Loucy (cell line): ENCODE results near the gene PPP1R13B.

ENCODE experiments used
- H2AFZ ChIP-seq: fragments of 200-600 bp; sonication (generic); 2 replicates; pipeline ENCODE4 v1.6.0; 2016; ENCODE audit warnings: antibody characterized with exemption, mild to moderate bottlenecking, low read length, moderate library complexity
- H3F3A ChIP-seq: fragments of 200-600 bp; 2 replicates; pipeline ENCODE4 v1.6.0; 2016; ENCODE audit warnings: antibody characterized with exemption, low read depth, mild to moderate bottlenecking
- H3K27me3 ChIP-seq: fragments of 200-600 bp; sonication (generic); 2 replicates; pipeline ENCODE4 v1.6.1; 2014; ENCODE audit warnings: low read length, mild to moderate bottlenecking; ENCODE audit not compliant: insufficient read depth, poor library complexity, severe bottlenecking
- H3K36me3 ChIP-seq: fragments of 200-600 bp; sonication (generic); 2 replicates; pipeline ENCODE4 v1.6.1; 2016; ENCODE audit warnings: low read length; ENCODE audit not compliant: insufficient read depth
- H3K4me1 ChIP-seq: fragments of 200-600 bp; sonication (generic); 2 replicates; pipeline ENCODE4 v1.5.1; 2014; ENCODE audit warnings: low read length, mild to moderate bottlenecking; ENCODE audit not compliant: insufficient read depth, poor library complexity, severe bottlenecking
- H3K4me2 ChIP-seq: fragments of 200-600 bp; sonication (generic); 2 replicates; pipeline ENCODE4 v1.6.0; 2014; ENCODE audit warnings: antibody characterized with exemption, low read length, low read depth, mild to moderate bottlenecking; ENCODE audit not compliant: poor library complexity, severe bottlenecking
- H3K4me3 ChIP-seq: fragments of 200-600 bp; sonication (generic); 2 replicates; pipeline ENCODE4 v1.5.1; 2014; ENCODE audit warnings: low read length, mild to moderate bottlenecking, mixed read lengths; ENCODE audit not compliant: poor library complexity, severe bottlenecking
- H3K79me2 ChIP-seq: fragments of 200-600 bp; sonication (generic); 2 replicates; pipeline ENCODE4 v1.6.1; 2014; ENCODE audit warnings: low read length; ENCODE audit not compliant: insufficient read depth
- H3K9ac ChIP-seq: fragments of 200-600 bp; sonication (generic); 2 replicates; pipeline ENCODE4 v1.6.0; 2014; ENCODE audit warnings: mild to moderate bottlenecking, low read depth, low read length, moderate library complexity; ENCODE audit not compliant: poor library complexity, severe bottlenecking
- H3K9me2 ChIP-seq: fragments of 200-600 bp; sonication (generic); replicated peaks from 2 replicates; pipeline ENCODE4 v1.6.1; 2016; ENCODE audit warnings: low read depth, low read length, mixed read lengths
- H3K9me3 ChIP-seq: fragments of 200-600 bp; sonication (generic); 2 replicates; pipeline ENCODE4 v1.6.1; 2014; ENCODE audit warnings: mild to moderate bottlenecking, antibody characterized with exemption, low read length, low read depth; ENCODE audit not compliant: insufficient read depth
- H4K20me1 ChIP-seq: fragments of 200-600 bp; sonication (generic); 2 replicates; pipeline ENCODE4 v1.6.0; 2014; ENCODE audit warnings: antibody characterized with exemption, low read length, mild to moderate bottlenecking; ENCODE audit not compliant: insufficient read depth, poor library complexity, severe bottlenecking
- EZH2phosphoT487 ChIP-seq: fragments of 200-600 bp; IDR thresholded peaks from 2 replicates; pipeline ENCODE4 v1.6.1; 2018; ENCODE audit warnings: antibody characterized with exemption, mild to moderate bottlenecking, moderate library complexity, borderline replicate concordance
- TF ChIP-seq, protein P1 (sequence below): fragments of 200-600 bp; sonication (generic); conservative IDR thresholded peaks from 2 replicates; pipeline ENCODE4 v1.5.1; 2014; ENCODE audit warnings: mild to moderate bottlenecking, antibody characterized with exemption, low read length

Gene PPP1R13B

DNA sequence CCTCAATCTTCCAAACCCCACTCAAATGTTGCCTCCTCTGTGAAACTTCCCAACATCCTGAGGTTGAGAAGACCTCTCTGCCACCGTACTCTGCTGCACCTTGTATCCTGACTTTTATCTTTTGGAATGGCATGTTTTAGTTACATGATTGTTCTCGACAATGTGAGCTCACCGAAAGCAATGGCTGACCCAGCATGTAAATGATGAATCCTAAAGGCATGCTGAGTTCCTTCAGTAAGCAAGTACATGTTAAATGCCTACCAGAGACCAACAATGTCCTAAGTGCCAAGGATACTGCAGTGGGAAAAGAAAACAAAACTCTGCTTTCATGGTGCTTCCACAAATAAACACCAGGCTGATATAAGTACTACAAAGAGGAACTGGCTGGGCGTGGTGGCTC, 13.7 kb downstream of the PPP1R13B start:
- TF ChIP-seq EZH2phosphoT487, result no peak
- TF ChIP-seq, protein P1, sequence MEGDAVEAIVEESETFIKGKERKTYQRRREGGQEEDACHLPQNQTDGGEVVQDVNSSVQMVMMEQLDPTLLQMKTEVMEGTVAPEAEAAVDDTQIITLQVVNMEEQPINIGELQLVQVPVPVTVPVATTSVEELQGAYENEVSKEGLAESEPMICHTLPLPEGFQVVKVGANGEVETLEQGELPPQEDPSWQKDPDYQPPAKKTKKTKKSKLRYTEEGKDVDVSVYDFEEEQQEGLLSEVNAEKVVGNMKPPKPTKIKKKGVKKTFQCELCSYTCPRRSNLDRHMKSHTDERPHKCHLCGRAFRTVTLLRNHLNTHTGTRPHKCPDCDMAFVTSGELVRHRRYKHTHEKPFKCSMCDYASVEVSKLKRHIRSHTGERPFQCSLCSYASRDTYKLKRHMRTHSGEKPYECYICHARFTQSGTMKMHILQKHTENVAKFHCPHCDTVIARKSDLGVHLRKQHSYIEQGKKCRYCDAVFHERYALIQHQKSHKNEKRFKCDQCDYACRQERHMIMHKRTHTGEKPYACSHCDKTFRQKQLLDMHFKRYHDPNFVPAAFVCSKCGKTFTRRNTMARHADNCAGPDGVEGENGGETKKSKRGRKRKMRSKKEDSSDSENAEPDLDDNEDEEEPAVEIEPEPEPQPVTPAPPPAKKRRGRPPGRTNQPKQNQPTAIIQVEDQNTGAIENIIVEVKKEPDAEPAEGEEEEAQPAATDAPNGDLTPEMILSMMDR, result no peak
- no peak overlapping the region for H3K4me2 ChIP-seq
- peaks cover 14% of the 10 kb centered on the region; the same call in 1 of the 2 replicates for H3K79me2 ChIP-seq
- H3K27me3 ChIP-seq, result no peaks in the 10 kb centered on the region
- no peak overlapping the region for H2AFZ ChIP-seq
- no peaks in the 10 kb centered on the region for H3K9me2 ChIP-seq
- H3K4me1 ChIP-seq, result no peaks in the 10 kb centered on the region
- no peak overlapping the region for H3K4me3 ChIP-seq
- peaks cover 2% of the 10 kb centered on the region for H4K20me1 ChIP-seq
- no peaks in the 10 kb centered on the region for H3K36me3 ChIP-seq
- H3K9me3 ChIP-seq, result no peaks in the 10 kb centered on the region
- no peak overlapping the region for H3K9ac ChIP-seq
- no peaks in the 10 kb centered on the region for H3F3A ChIP-seq

DNA sequence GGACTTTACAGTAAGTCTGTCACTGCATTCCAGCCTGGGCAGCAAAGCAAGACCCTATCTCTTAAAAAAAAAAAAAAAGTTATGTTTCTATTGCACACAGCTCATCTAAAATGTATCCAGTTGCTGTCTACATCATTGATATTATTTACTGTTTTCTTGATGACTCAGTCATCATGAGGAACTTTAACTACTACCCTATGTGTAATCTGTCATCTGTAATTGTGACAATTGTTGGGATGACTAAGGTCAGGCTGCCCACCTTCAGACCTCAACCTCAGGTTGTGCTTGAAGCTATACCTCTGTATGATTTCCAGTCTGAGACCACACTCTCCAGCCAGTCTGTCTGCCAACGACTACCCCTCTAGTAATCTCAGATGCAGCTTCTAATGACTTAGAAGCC, 15.3 kb downstream of the PPP1R13B start:
- peaks cover 7% of the 10 kb centered on the region; the same call in 1 of the 2 replicates for H3K79me2 ChIP-seq
- no peak overlapping the region for H3K4me2 ChIP-seq
- H3F3A ChIP-seq, result no peaks in the 10 kb centered on the region
- H3K27me3 ChIP-seq, result no peaks in the 10 kb centered on the region
- H3K4me3 ChIP-seq, result no peak overlapping the region
- H3K4me1 ChIP-seq, result no peaks in the 10 kb centered on the region
- no peaks in the 10 kb centered on the region for H3K9me2 ChIP-seq
- H3K9ac ChIP-seq, result no peak overlapping the region
- no peak overlapping the region for H2AFZ ChIP-seq
- TF ChIP-seq, protein P1, result no peak
- TF ChIP-seq EZH2phosphoT487, result no peak
- no peaks in the 10 kb centered on the region for H3K36me3 ChIP-seq
- H3K9me3 ChIP-seq, result no peaks in the 10 kb centered on the region
- H4K20me1 ChIP-seq, result peaks cover 2% of the 10 kb centered on the region

DNA sequence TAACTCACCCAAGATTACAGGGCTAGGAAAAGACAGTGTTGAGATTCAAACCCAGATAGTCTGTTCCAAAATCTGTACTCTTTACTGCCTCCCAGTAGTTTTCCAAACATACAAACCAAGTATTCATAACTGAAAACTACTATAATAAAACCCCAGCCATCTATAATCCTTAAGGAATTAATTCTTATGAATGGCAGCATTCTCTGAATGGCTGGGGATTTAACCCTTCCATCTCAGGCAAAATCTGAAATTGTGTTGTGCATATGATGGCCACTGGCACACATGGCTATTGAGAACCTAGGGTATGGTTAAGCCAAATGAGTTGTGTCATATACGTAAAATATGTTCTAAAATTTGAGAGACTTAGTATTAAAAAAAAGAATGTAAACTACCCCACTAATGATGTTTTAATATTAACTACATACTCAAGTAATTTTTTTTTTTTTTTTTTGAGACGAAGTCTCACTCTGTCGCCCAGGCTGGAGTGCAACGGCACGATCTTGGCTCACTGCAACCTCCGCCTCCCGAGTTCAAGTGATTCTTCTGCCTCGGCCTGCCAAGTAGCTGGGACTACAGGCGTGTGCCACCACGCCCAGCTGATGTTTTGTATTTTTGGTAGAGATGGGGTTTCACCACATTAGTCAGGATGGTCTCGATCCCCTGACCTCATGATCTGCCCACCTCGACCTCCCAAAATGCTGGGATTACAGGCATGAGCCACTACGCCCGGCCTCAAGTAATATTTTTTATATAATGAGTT, 16.7 kb downstream of the PPP1R13B start:
- TF ChIP-seq EZH2phosphoT487, result no peak
- TF ChIP-seq, protein P1, result no peak
- H3F3A ChIP-seq, result no peaks in the 10 kb centered on the region
- H3K9me3 ChIP-seq, result no peaks in the 10 kb centered on the region
- peaks cover 5% of the 10 kb centered on the region; the same call in 1 of the 2 replicates for H3K79me2 ChIP-seq
- no peaks in the 10 kb centered on the region for H3K4me1 ChIP-seq
- peaks cover 2% of the 10 kb centered on the region for H4K20me1 ChIP-seq
- H3K36me3 ChIP-seq, result no peaks in the 10 kb centered on the region
- no peak overlapping the region for H3K4me3 ChIP-seq
- no peak overlapping the region for H2AFZ ChIP-seq
- H3K27me3 ChIP-seq, result no peaks in the 10 kb centered on the region
- no peak overlapping the region for H3K4me2 ChIP-seq
- no peaks in the 10 kb centered on the region for H3K9me2 ChIP-seq
- no peak overlapping the region for H3K9ac ChIP-seq
